GM20431 (cell line): ENCODE data around the gene ASPG.

Experiments used
- in situ Hi-C: fragments of 300-500 bp; cut with MseI, MboI; formaldehyde crosslinking; loops from one replicate; pipeline ENCODE4 v1.15.0; 2020; ENCODE audit warnings: low sequenced_read_pairs; ENCODE audit not compliant: unreplicated experiment

ASPG gene

GRCh38 chr14:104113631-104114420 is 28.3 kb downstream of the ASPG start:
- in situ Hi-C loops = no loop called here

GRCh38 chr14:104114421-104115130 is 29.1 kb downstream of the ASPG start:
- in situ Hi-C loops = no loop called here

- in situ Hi-C loops = no loop called here
Observed at GRCh38 chr14:104115131-104115600, 29.7 kb downstream of the ASPG start.

- in situ Hi-C loops = no loop called here
Observed at GRCh38 chr14:104115691-104116287, 30.3 kb downstream of the ASPG start.

GRCh38 chr14:104116288-104116755 is 30.8 kb downstream of the ASPG start:
- in situ Hi-C loops = no loop called here

GRCh38 chr14:104116756-104117340 is 31.3 kb downstream of the ASPG start:
- in situ Hi-C loops = no loop called here

GRCh38 chr14:104117341-104118005 is 32.0 kb downstream of the ASPG start:
- in situ Hi-C loops = no loop called here

GRCh38 chr14:104118006-104118844 is 32.7 kb downstream of the ASPG start:
- in situ Hi-C loops = no loop called here

- in situ Hi-C loops = no loop called here
Observed at GRCh38 chr14:104119119-104119487, 33.6 kb downstream of the ASPG start.

- in situ Hi-C loops = no loop called here
Observed at GRCh38 chr14:104119488-104120251, 34.2 kb downstream of the ASPG start.

- in situ Hi-C loops = no loop called here
Observed at GRCh38 chr14:104120281-104120741, 34.8 kb downstream of the ASPG start.

- in situ Hi-C loops = no loop called here
Observed at GRCh38 chr14:104121142-104121541, 35.6 kb downstream of the ASPG start.

GRCh38 chr14:104123879-104124278 is 38.4 kb downstream of the ASPG start:
- in situ Hi-C loops = no loop called here

- in situ Hi-C loops = no loop called here
Observed at GRCh38 chr14:104125011-104125410, 39.5 kb downstream of the ASPG start.

GRCh38 chr14:104126753-104127152 is 41.3 kb downstream of the ASPG start:
- in situ Hi-C loops = no loop called here

GRCh38 chr14:104128981-104129380 is 43.5 kb downstream of the ASPG start:
- in situ Hi-C loops = no loop called here

GRCh38 chr14:104129556-104129955 is 44.1 kb downstream of the ASPG start:
- in situ Hi-C loops = no loop called here

- in situ Hi-C loops = no loop called here
Observed at GRCh38 chr14:104130974-104131651, 45.6 kb downstream of the ASPG start.
